T-helper 9 cell (primary cell): Measurements from ENCODE around the gene ARPC3.
"Not testable (repeated sequence)": the region's sequence is repeated elsewhere in the genome, so short reads cannot be mapped to it uniquely, and the experiment has no call there.

Source experiments
- DNase-seq: peaks from one replicate; pipeline ENCODE4 v3.0.0-alpha.2; 2020
- total RNA-seq, 2 donors: gene quantifications; one replicate each; lab custom pipeline; 2026; lab: John Stamatoyannopoulos, UW

The ARPC3 gene
- total RNA-seq: 86.6 to 132 reads per million in 2 donors

GRCh38 chr12:110449799-110450497 lies at the start of gene ARPC3:
Gene ARPC3, minus strand, starts transcription at chr12:110450337. Its CDS starts 77 bp downstream, at chr12:110450260.
- peak; percentile 90 for DNase-seq

- DNase-seq: no peak
These were observed 49.0 kb upstream of the ARPC3 start for GRCh38 chr12:110498984-110499706.

- DNase-seq: no peak
These were observed 25.3 kb upstream of the ARPC3 start for GRCh38 chr12:110475426-110475825.

- peak; percentile 91 for DNase-seq
These were observed 18.3 kb upstream of the ARPC3 start, which contains the start of the genes FAM216A and GPN3 for GRCh38 chr12:110468214-110469048. Gene FAM216A, plus strand, starts transcription at chr12:110468845. Its CDS starts 31 bp downstream, at chr12:110468876. Gene GPN3, minus strand, starts transcription at chr12:110468257. Its CDS starts 54 bp downstream, at chr12:110468203.

GRCh38 chr12:110467847-110468213 lies 17.7 kb upstream of the ARPC3 start:
- no peak for DNase-seq

- no peak for DNase-seq
These were observed 16.7 kb upstream of the ARPC3 start for GRCh38 chr12:110466791-110467190.

GRCh38 chr12:110465765-110466164 lies 15.6 kb upstream of the ARPC3 start:
- not testable (repeated sequence) for DNase-seq

GRCh38 chr12:110465024-110465423 lies 14.9 kb upstream of the ARPC3 start:
- DNase-seq: no peak

- DNase-seq: not testable (repeated sequence)
These were observed 11.1 kb upstream of the ARPC3 start for GRCh38 chr12:110461189-110461588.

GRCh38 chr12:110458756-110459155 lies 8.6 kb upstream of the ARPC3 start:
- no peak for DNase-seq

GRCh38 chr12:110453569-110454296 lies 3.6 kb upstream of the ARPC3 start:
- DNase-seq: no peak

GRCh38 chr12:110451263-110451662 lies 1.1 kb upstream of the ARPC3 start:
- DNase-seq: no peak

- DNase-seq: no peak
These were observed 5.7 kb downstream of the ARPC3 start for GRCh38 chr12:110444455-110444854.

- no peak for DNase-seq
These were observed 13.9 kb downstream of the ARPC3 start for GRCh38 chr12:110436231-110436630.

- DNase-seq: no peak
These were observed 18.1 kb downstream of the ARPC3 start for GRCh38 chr12:110431957-110432587.

GRCh38 chr12:110429676-110430075 lies 20.5 kb downstream of the ARPC3 start:
- not testable (repeated sequence) for DNase-seq

- no peak for DNase-seq
These were observed 23.7 kb downstream of the ARPC3 start for GRCh38 chr12:110426406-110426805.

GRCh38 chr12:110424237-110424636 lies 25.9 kb downstream of the ARPC3 start:
- no peak for DNase-seq

GRCh38 chr12:110421701-110422100 lies 28.4 kb downstream of the ARPC3 start:
- DNase-seq: no peak

- DNase-seq: no peak
These were observed 28.9 kb downstream of the ARPC3 start for GRCh38 chr12:110421159-110421661.

GRCh38 chr12:110420644-110421043 lies 29.5 kb downstream of the ARPC3 start:
- not testable (repeated sequence) for DNase-seq

- DNase-seq: not testable (repeated sequence)
These were observed 33.0 kb downstream of the ARPC3 start for GRCh38 chr12:110417113-110417512.
